Renal cortical epithelial cell (primary cell): ENCODE results near the gene SPINK5. TPM values are rescaled to one million over a fixed set of nuclear protein-coding genes. Genes with fewer than 3 reads are reported as not detected.
A peak's percentile ranks its signal among the peaks of the same experiment; 100 is the strongest.
"Not testable (repeated sequence)": the region's sequence is repeated elsewhere in the genome, so short reads cannot be mapped to it uniquely, and the experiment has no call there.

ENCODE experiments used
- DNase-seq: peaks from one replicate; pipeline ENCODE4 v3.0.0-alpha.2; 2011; ENCODE audit warnings: low read depth
- total RNA-seq: library from RNA; depleted of rRNA; stranded (reverse); fragments of >200 nt; gene quantifications from 2 replicates; pipeline ENCODE4 v1.2.3, GENCODE V29; 2014

SPINK5 gene
- 0.25 TPM in 1 of 2 replicates, not detected in the other for total RNA-seq

GRCh38 chr5:148063861-148064260 is at the start of gene SPINK5:
Gene SPINK5, plus strand, starts transcription at chr5:148063980. Its CDS starts 65 bp downstream, at chr5:148064045.
- DNase-seq, result no peak

- DNase-seq, result peak; percentile 87
Measured at GRCh38 chr5:148014276-148014675, 49.5 kb upstream of the SPINK5 start.

GRCh38 chr5:148020257-148020988 is 43.4 kb upstream of the SPINK5 start:
- DNase-seq, result no peak

GRCh38 chr5:148027505-148027904 is 36.3 kb upstream of the SPINK5 start:
- no peak for DNase-seq

- DNase-seq, result no peak
Measured at GRCh38 chr5:148029131-148029530, 34.6 kb upstream of the SPINK5 start.

GRCh38 chr5:148033134-148033533 is 30.6 kb upstream of the SPINK5 start:
- DNase-seq, result peak; percentile 64

- DNase-seq, result no peak
Measured at GRCh38 chr5:148035676-148036075, 28.1 kb upstream of the SPINK5 start.

- DNase-seq, result no peak
Measured at GRCh38 chr5:148042881-148043280, 20.9 kb upstream of the SPINK5 start.

GRCh38 chr5:148043705-148044104 is 20.1 kb upstream of the SPINK5 start:
- DNase-seq, result no peak

- not testable (repeated sequence) for DNase-seq
Measured at GRCh38 chr5:148055160-148055559, 8.6 kb upstream of the SPINK5 start.

- DNase-seq, result peak; percentile 52
Measured at GRCh38 chr5:148060309-148060708, 3.5 kb upstream of the SPINK5 start.

GRCh38 chr5:148060881-148061280 is 2.9 kb upstream of the SPINK5 start:
- DNase-seq, result peak; percentile 29

GRCh38 chr5:148070621-148071020 is 6.8 kb downstream of the SPINK5 start:
- DNase-seq, result no peak

GRCh38 chr5:148072207-148072606 is 8.4 kb downstream of the SPINK5 start:
- no peak for DNase-seq

- no peak for DNase-seq
Measured at GRCh38 chr5:148075529-148075928, 11.7 kb downstream of the SPINK5 start.

GRCh38 chr5:148083203-148083602 is 19.4 kb downstream of the SPINK5 start:
- DNase-seq, result no peak

- DNase-seq, result no peak
Measured at GRCh38 chr5:148084269-148084668, 20.5 kb downstream of the SPINK5 start.

- no peak for DNase-seq
Measured at GRCh38 chr5:148085310-148085709, 21.5 kb downstream of the SPINK5 start.

GRCh38 chr5:148085977-148086705 is 22.4 kb downstream of the SPINK5 start:
- no peak for DNase-seq

- no peak for DNase-seq
Measured at GRCh38 chr5:148090146-148090772, 26.5 kb downstream of the SPINK5 start.

- no peak for DNase-seq
Measured at GRCh38 chr5:148090773-148091250, 27.0 kb downstream of the SPINK5 start.
